Liver (tissue), 9 donors: ENCODE results near the gene LAMA1. TPM values are rescaled to one million over a fixed set of nuclear protein-coding genes. Genes with fewer than 3 reads are reported as not detected.
"Not testable (repeated sequence)": the region's sequence is repeated elsewhere in the genome, so short reads cannot be mapped to it uniquely, and the experiment has no call there.

Source experiments
- DNase-seq: peaks from one replicate; pipeline ENCODE4 v3.0.0-alpha.2; 2017; ENCODE audit warnings: low spot score
- H3K27ac ChIP-seq, 2 donors: one replicate each; pipeline ENCODE4 v1.7.0; 2013; ENCODE audit warnings: inconsistent platforms in 2 of 2, low read length in 2 of 2, control low read depth in 1 of 2, low read depth in 1 of 2, mild to moderate bottlenecking in 1 of 2
- H3K27me3 ChIP-seq, 4 donors: one replicate each; pipeline versions ENCODE4 v1.6.1 to v1.7.0; 2013; ENCODE audit warnings: low read length in 3 of 4, inconsistent platforms in 1 of 4, mild to moderate bottlenecking in 1 of 4, moderate library complexity in 1 of 4; ENCODE audit not compliant: control insufficient read depth in 4 of 4, insufficient read depth in 4 of 4
- H3K36me3 ChIP-seq, 4 donors: one replicate each; pipeline versions ENCODE4 v1.6.1 to v1.7.0; 2013; ENCODE audit warnings: low read length in 3 of 4, mild to moderate bottlenecking in 3 of 4, low read depth in 1 of 4, moderate library complexity in 1 of 4; ENCODE audit not compliant: control insufficient read depth in 4 of 4, insufficient read depth in 3 of 4
- H3K4me1 ChIP-seq, 4 donors: one replicate each; pipeline versions ENCODE4 v1.6.1 to v1.7.0; 2013; ENCODE audit warnings: low read length in 3 of 4, mild to moderate bottlenecking in 3 of 4, moderate library complexity in 1 of 4; ENCODE audit not compliant: control insufficient read depth in 4 of 4, insufficient read depth in 4 of 4
- H3K4me3 ChIP-seq, 3 donors: one replicate each; pipeline versions ENCODE4 v1.6.1 to v1.7.0; 2013; ENCODE audit warnings: low read length in 3 of 3, control low read depth in 1 of 3, low read depth in 1 of 3, mild to moderate bottlenecking in 1 of 3
- H3K9ac ChIP-seq, 2 donors: one replicate each; pipeline ENCODE4 v1.7.0; 2013; ENCODE audit warnings: low read length in 2 of 2, mild to moderate bottlenecking in 2 of 2, moderate library complexity in 2 of 2, control low read depth in 1 of 2, low read depth in 1 of 2
- H3K9me3 ChIP-seq, 4 donors: one replicate each; pipeline versions ENCODE4 v1.6.1 to v1.7.0; 2013; ENCODE audit warnings: low read length in 3 of 4; ENCODE audit not compliant: control insufficient read depth in 4 of 4
- GABPA ChIP-seq, 2 donors: IDR thresholded peaks in 1 of 2; conservative IDR thresholded peaks in 1 of 2; 2 replicates each; pipeline ENCODE4 v1.6.1; 2016; ENCODE audit warnings: antibody characterized with exemption in 2 of 2, mild to moderate bottlenecking in 1 of 2, moderate library complexity in 1 of 2
- HNF4A ChIP-seq, 2 donors: conservative IDR thresholded peaks; 2 replicates each; pipeline ENCODE4 v1.6.1; 2016; ENCODE audit warnings: antibody characterized with exemption in 2 of 2, mild to moderate bottlenecking in 2 of 2
- HNF4G ChIP-seq: IDR thresholded peaks from 2 replicates; pipeline ENCODE4 v1.6.1; 2016; ENCODE audit warnings: antibody characterized with exemption
- NR2F2 ChIP-seq: IDR thresholded peaks from 2 replicates; pipeline ENCODE4 v1.6.1; 2016; ENCODE audit warnings: antibody characterized with exemption
- RAD21 ChIP-seq, 2 donors: IDR thresholded peaks; 2 replicates each; pipeline ENCODE4 v1.6.1; 2016; ENCODE audit warnings: antibody characterized with exemption in 2 of 2, mild to moderate bottlenecking in 2 of 2
- REST ChIP-seq: IDR thresholded peaks from 2 replicates; pipeline ENCODE4 v1.6.1; 2016; ENCODE audit warnings: antibody characterized with exemption, mild to moderate bottlenecking
- RXRA ChIP-seq, 2 donors: IDR thresholded peaks; 2 replicates each; pipeline ENCODE4 v1.6.1; 2017 to 2018; ENCODE audit warnings: antibody characterized with exemption in 2 of 2, mild to moderate bottlenecking in 1 of 2
- YY1 ChIP-seq: IDR thresholded peaks from 2 replicates; pipeline ENCODE4 v1.6.1; 2016; ENCODE audit warnings: antibody characterized with exemption, mild to moderate bottlenecking
- WGBS: extraction: QIAGEN DNeasy Blood & Tissue Kit; methylation state at CpG from one replicate; pipeline ENCODE4 v1.1.7; 2013; 5-methylcytosine and 5-hydroxymethylcytosine counted together
- polyA plus RNA-seq, 2 donors: library from polyadenylated mRNA; stranded (reverse) in 1 of 2; unstranded in 1 of 2; fragments of 200-250 nt in 1 of 2; fragments of >200 nt in 1 of 2; fragmentation: Nextera tagmentation in 1 of 2; extraction: Ambion mirVana in 1 of 2; gene quantifications; one replicate each; pipeline versions ENCODE4 v1.2.1 to v1.2.3, GENCODE V29; 2013 to 2015
- total RNA-seq, 2 donors: library from RNA; depleted of rRNA; stranded (reverse); fragments of >200 nt; gene quantifications; one replicate each; pipeline ENCODE4 v1.2.3, GENCODE V29; 2014
- TF ChIP-seq, protein P1 (sequence below): IDR thresholded peaks from 2 replicates; pipeline ENCODE4 v1.6.1; 2016; ENCODE audit warnings: antibody characterized with exemption
- donor health status: healthy.
- donor health status: healthy.
- donor health status: healthy.
- donor health status: healthy.
- donor health status: healthy.

LAMA1 gene
- total and polyA plus RNA-seq, 4 donors: 0.05 to 0.67 (median 0.43) TPM

GRCh38 chr18:7146067-7146466 lies 28.5 kb upstream of the LAMA1 start (continued):
- TF ChIP-seq REST: no peak
- no peak for TF ChIP-seq HNF4A (conservative IDR thresholded peaks at IDR 0.05)

GRCh38 chr18:7144921-7145320 lies 27.3 kb upstream of the LAMA1 start:
- H3K4me1 ChIP-seq, H3K4me3 ChIP-seq, H3K9ac ChIP-seq, DNase-seq, H3K9me3 ChIP-seq, H3K27ac ChIP-seq, H3K27me3 ChIP-seq, H3K36me3 ChIP-seq: not testable (repeated sequence)
- WGBS: 95% methylated on average over 12 of the region's 12 CpGs

DNA sequence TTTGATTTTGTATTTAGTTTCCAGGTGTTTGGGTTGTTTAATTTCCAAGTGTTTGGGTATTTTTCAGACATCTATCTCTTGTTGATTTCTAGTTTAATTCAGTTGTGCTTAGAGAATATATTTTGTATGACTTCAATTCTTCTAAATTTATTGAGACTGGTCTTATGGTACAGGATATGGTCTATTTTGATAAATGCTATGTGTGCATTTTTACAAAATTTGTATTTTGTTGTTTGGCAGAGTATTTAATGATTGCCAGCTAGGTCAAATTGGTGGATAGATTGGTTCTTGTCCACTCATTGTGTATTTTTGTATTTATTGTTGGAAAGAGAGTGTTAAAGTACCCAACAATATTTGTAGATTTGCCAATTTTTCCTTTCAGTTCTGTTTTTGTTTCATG lies 23.7 kb upstream of the LAMA1 start:
- H3K27me3 ChIP-seq: no peaks in the 10 kb centered on the region
- no peaks in the 10 kb centered on the region for H3K9me3 ChIP-seq
- TF ChIP-seq, protein P1, sequence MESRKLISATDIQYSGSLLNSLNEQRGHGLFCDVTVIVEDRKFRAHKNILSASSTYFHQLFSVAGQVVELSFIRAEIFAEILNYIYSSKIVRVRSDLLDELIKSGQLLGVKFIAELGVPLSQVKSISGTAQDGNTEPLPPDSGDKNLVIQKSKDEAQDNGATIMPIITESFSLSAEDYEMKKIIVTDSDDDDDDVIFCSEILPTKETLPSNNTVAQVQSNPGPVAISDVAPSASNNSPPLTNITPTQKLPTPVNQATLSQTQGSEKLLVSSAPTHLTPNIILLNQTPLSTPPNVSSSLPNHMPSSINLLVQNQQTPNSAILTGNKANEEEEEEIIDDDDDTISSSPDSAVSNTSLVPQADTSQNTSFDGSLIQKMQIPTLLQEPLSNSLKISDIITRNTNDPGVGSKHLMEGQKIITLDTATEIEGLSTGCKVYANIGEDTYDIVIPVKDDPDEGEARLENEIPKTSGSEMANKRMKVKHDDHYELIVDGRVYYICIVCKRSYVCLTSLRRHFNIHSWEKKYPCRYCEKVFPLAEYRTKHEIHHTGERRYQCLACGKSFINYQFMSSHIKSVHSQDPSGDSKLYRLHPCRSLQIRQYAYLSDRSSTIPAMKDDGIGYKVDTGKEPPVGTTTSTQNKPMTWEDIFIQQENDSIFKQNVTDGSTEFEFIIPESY: no peak
- no peak for TF ChIP-seq GABPA (IDR thresholded peaks at IDR 0.05 in 1 of 2, conservative IDR thresholded peaks at IDR 0.05 in 1 of 2)
- TF ChIP-seq NR2F2: no peak
- no peak for TF ChIP-seq HNF4G
- no peak for TF ChIP-seq REST
- TF ChIP-seq YY1: no peak
- no peak for TF ChIP-seq RAD21 (IDR thresholded peaks at IDR 0.05)
- no peak for TF ChIP-seq RXRA (IDR thresholded peaks at IDR 0.05)
- H3K9ac ChIP-seq: no peak overlapping the region
- no peaks in the 10 kb centered on the region for H3K4me1 ChIP-seq
- no peak overlapping the region for H3K4me3 ChIP-seq
- no peak overlapping the region for H3K27ac ChIP-seq
- H3K36me3 ChIP-seq: no peaks in the 10 kb centered on the region
- no peak for DNase-seq
